Parathyroid adenoma (tissue), 2 donors: ENCODE data around the gene TRIM38.
"Not testable (repeated sequence)": the region's sequence is repeated elsewhere in the genome, so short reads cannot be mapped to it uniquely, and the experiment has no call there.

Source experiments
- H2AFZ ChIP-seq: fragments of 300-600 bp; sonication (generic); one replicate; pipeline ENCODE4 v1.7.0; 2017; ENCODE audit warnings: antibody characterized with exemption, mild to moderate bottlenecking
- H3K27ac ChIP-seq: fragments of 300-600 bp; sonication (generic); one replicate; pipeline ENCODE4 v1.7.0; 2017
- H3K27me3 ChIP-seq: fragments of 300-600 bp; sonication (generic); one replicate; pipeline ENCODE4 v1.7.0; 2017; ENCODE audit warnings: low read length; ENCODE audit not compliant: control insufficient read depth, insufficient read depth
- H3K36me3 ChIP-seq: fragments of 300-600 bp; sonication (generic); one replicate; pipeline ENCODE4 v1.7.0; 2017; ENCODE audit warnings: low read length; ENCODE audit not compliant: control insufficient read depth, insufficient read depth
- H3K4me1 ChIP-seq: fragments of 300-600 bp; sonication (generic); one replicate; pipeline ENCODE4 v1.7.0; 2017; ENCODE audit warnings: control low read depth
- H3K4me2 ChIP-seq: fragments of 300-600 bp; sonication (generic); one replicate; pipeline ENCODE4 v1.7.0; 2017; ENCODE audit warnings: low read length
- H3K4me3 ChIP-seq: fragments of 300-600 bp; sonication (generic); one replicate; pipeline ENCODE4 v1.7.0; 2017; ENCODE audit warnings: low read depth, low read length
- H3K79me2 ChIP-seq: fragments of 300-600 bp; sonication (generic); one replicate; pipeline ENCODE4 v1.7.0; 2017; ENCODE audit warnings: control low read depth
- H3K9ac ChIP-seq: fragments of 300-600 bp; sonication (generic); one replicate; pipeline ENCODE4 v1.7.0; 2017; ENCODE audit warnings: mild to moderate bottlenecking
- H3K9me3 ChIP-seq: fragments of 300-600 bp; sonication (generic); one replicate; pipeline ENCODE4 v1.7.0; 2017; ENCODE audit warnings: low read length; ENCODE audit not compliant: control insufficient read depth
- TF ChIP-seq, protein P1 (sequence below): fragments of 300-600 bp; sonication (generic); IDR thresholded peaks from one replicate; pipeline ENCODE4 v1.7.0; 2017; ENCODE audit warnings: antibody characterized with exemption, mild to moderate bottlenecking
- donor health status: primary hyperparathyroidism.

TRIM38 gene

DNA sequence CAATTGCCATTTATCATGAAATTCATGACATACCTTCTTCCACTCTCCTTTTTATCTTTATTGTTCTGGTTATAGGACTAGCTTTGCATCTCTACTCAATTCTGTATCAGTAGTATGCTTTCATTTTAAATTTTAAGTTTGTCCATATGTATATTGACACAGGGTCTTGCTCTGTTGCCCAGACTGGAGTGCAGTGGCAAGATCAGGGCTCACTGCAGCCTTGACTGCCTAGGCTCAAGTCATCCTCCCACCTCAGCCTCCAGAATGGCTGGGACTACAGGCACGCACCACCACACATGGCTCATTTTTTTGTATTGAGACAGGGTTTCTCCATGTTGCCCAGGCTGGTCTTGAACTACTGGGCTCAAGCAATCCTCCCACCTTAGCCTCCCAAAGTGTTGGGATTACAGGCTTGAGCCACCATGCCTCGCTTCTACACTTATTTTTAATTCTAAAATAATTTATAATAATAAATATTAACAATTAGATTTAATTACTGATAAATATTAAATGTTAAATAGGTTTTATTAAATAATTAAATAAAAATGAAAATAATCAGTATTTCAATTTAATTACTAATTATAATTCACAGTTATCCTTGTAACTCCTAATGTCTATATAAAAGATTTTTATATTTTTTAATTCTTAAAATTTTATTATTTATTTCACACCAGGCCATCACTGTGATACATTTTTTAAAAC, 27.7 kb downstream of the TRIM38 start:
- Histone ChIP-seq H2AFZ (no peak overlapping the region), H3K9ac (no peak overlapping the region), H3K4me1 (peaks cover 3% of the 10 kb centered on the region), H3K9me3 (no peaks in the 10 kb centered on the region), H3K4me3 (no peak overlapping the region), H3K4me2 (no peak overlapping the region), H3K79me2 (no peaks in the 10 kb centered on the region), H3K27ac (no peak overlapping the region), H3K36me3 (no peaks in the 10 kb centered on the region), H3K27me3 (no peaks in the 10 kb centered on the region)
- TF ChIP-seq, protein P1, sequence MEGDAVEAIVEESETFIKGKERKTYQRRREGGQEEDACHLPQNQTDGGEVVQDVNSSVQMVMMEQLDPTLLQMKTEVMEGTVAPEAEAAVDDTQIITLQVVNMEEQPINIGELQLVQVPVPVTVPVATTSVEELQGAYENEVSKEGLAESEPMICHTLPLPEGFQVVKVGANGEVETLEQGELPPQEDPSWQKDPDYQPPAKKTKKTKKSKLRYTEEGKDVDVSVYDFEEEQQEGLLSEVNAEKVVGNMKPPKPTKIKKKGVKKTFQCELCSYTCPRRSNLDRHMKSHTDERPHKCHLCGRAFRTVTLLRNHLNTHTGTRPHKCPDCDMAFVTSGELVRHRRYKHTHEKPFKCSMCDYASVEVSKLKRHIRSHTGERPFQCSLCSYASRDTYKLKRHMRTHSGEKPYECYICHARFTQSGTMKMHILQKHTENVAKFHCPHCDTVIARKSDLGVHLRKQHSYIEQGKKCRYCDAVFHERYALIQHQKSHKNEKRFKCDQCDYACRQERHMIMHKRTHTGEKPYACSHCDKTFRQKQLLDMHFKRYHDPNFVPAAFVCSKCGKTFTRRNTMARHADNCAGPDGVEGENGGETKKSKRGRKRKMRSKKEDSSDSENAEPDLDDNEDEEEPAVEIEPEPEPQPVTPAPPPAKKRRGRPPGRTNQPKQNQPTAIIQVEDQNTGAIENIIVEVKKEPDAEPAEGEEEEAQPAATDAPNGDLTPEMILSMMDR, result no peak

DNA sequence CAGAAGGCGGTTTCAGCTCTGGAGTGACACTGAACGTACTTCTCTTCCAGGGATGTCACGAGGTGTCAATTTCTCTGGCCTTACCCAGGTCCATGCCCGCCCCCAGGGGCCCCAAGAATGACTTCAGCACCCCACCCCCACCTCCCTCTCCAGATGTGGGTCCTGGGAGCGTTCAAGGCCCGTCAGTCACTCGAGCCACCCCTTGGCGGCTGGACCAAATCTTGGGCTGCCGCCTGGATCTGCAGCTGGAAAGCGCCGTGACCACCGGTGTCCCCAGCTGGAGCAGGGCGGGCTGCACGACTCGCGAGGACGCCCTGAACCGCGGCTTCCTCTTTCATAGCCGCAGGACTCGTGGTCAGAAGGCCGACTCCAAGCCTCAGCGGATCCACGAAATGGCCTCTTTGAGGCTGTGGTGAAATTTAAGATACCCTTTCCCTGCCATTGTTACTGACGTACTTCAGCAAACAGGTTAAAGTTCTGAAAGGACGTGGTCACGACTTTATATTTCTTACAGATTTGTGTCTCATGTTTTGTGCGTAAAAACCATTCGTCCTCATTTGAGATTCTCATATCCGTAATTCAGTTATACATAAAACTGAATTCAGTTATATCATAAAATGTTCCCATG, 29.3 kb downstream of the TRIM38 start:
- H3K36me3 ChIP-seq, result no peaks in the 10 kb centered on the region
- TF ChIP-seq, protein P1, result no peak
- peak overlapping the region; percentile 88 for H3K27ac ChIP-seq
- no peaks in the 10 kb centered on the region for H3K79me2 ChIP-seq
- peak overlapping the region; percentile 98 for H3K4me2 ChIP-seq
- H3K4me3 ChIP-seq, result peak overlapping the region; percentile 84
- no peaks in the 10 kb centered on the region for H3K9me3 ChIP-seq
- H3K27me3 ChIP-seq, result no peaks in the 10 kb centered on the region
- peaks cover 3% of the 10 kb centered on the region for H3K4me1 ChIP-seq
- H2AFZ ChIP-seq, result peak overlapping the region; percentile 94
- H3K9ac ChIP-seq, result peak overlapping the region; percentile 28

DNA sequence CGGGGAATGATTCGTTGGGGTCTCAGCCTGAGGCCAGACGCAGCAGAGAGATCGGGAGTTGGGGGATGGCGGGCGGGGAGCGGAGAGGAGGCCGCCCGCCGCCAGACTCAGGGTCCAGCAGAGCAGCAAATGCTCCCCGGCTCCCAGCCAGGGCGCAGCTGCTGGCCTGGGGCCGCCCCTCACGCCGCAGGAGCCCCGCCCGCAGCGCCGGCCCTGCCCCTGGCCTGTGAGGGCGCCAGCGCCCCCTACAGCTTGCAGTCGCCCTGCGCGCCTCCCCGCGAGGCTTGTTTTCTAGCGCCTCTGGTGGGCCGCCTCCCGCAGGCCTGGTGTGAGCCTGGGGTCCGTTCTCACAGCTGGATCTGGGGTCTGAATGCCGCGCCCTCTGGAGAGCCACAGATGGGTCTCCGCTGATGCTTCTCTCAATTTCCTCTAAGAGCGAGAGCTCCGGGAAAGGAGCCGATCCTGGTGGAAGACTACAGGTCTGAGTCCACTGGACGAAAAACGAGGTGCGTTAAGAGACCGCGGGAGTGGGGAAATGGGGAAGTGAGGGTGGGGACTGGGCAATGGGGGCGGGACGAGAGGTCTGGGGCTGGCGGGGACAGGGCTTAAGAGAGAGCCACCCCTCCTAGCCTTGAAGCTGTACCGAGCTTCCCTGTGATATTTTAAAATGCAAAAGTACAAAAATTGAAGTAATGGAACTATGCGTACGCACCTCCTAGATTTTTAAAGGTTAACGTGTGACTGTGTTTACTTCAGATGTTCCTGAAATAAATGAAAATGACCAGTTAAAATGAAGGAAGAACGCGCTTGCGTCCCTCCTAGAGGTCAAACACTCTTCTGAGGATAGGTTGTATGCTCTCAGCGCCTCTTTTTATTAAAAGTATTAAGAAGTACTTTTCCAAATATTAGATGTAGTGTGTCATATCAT, 30.1 kb downstream of the TRIM38 start:
- Histone ChIP-seq H3K27ac (peak overlapping the region; percentile 88), H3K4me1 (peaks cover 3% of the 10 kb centered on the region), H3K4me2 (peak overlapping the region; percentile 98), H3K9me3 (no peaks in the 10 kb centered on the region), H3K36me3 (no peaks in the 10 kb centered on the region), H3K27me3 (no peaks in the 10 kb centered on the region), H3K79me2 (no peaks in the 10 kb centered on the region), H2AFZ (peak overlapping the region; percentile 94), H3K4me3 (peak overlapping the region; percentile 84), H3K9ac (peak overlapping the region; percentile 59)
- TF ChIP-seq, protein P1, result peak; percentile 100

DNA sequence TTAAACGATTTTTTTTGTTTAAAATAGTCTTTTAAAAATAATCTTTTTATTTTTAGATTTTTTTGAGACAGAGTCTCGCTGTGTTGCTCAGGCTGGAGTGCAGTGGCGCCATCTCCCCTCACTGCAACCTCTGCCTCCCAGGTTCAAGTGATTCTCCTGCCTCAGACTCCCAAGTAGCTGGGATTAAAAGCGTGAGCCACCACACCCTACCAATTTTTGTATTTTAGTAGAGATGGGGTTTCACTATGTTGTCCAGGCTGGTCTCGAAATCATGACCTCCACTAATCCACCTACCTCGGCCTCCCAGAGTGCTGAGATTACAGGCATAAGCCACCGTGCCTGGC, 30.7 kb downstream of the TRIM38 start:
- not testable (repeated sequence) for H3K4me1 ChIP-seq, H3K36me3 ChIP-seq, H3K9ac ChIP-seq, H3K79me2 ChIP-seq, H3K27ac ChIP-seq, H3K27me3 ChIP-seq, H3K9me3 ChIP-seq
- Histone ChIP-seq H3K4me2 (peak overlapping the region; percentile 98), H3K4me3 (peak overlapping the region; percentile 84), H2AFZ (peak overlapping the region; percentile 94)

DNA sequence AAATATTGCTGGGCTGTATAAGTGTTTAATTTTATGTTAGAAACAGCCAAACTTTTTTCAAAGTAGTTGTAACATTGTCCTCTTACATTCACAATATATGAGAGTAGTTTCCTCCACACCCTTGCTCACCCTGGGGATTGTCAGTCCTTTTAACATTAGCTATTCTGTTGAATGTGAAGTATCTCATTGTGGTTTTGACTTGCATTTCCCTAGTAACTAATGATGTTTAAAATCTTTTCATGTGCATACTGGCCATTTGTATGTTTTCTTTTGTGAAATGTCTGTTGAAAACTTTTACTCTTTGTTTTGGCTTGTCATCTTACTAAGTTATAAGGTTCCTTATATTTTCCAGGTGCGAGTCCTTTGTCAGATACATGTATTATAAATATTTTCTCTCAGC, 32.9 kb downstream of the TRIM38 start:
- H3K36me3 ChIP-seq, result no peaks in the 10 kb centered on the region
- no peak overlapping the region for H3K4me3 ChIP-seq
- no peaks in the 10 kb centered on the region for H3K9me3 ChIP-seq
- TF ChIP-seq, protein P1, result no peak
- peaks cover 3% of the 10 kb centered on the region for H3K4me1 ChIP-seq
- no peak overlapping the region for H2AFZ ChIP-seq
- H3K79me2 ChIP-seq, result no peaks in the 10 kb centered on the region
- no peak overlapping the region for H3K9ac ChIP-seq
- no peaks in the 10 kb centered on the region for H3K27me3 ChIP-seq
- no peak overlapping the region for H3K4me2 ChIP-seq
- no peak overlapping the region for H3K27ac ChIP-seq
